ENCODE results near the gene QRICH2.

Gene QRICH2

GRCh38 chr17:76239538-76240274 is 68.4 kb downstream of the QRICH2 start:
- TF ChIP-seq CTCF (IDR thresholded peaks at IDR 0.05) = no peak

GRCh38 chr17:76238847-76239537 is 69.1 kb downstream of the QRICH2 start:
- TF ChIP-seq CTCF (IDR thresholded peaks at IDR 0.05) = no peak

GRCh38 chr17:76237859-76238313 is 70.2 kb downstream of the QRICH2 start:
- no peak for TF ChIP-seq CTCF (IDR thresholded peaks at IDR 0.05)

- TF ChIP-seq CTCF (IDR thresholded peaks at IDR 0.05) = no peak
These were observed 71.5 kb downstream of the QRICH2 start for GRCh38 chr17:76236603-76237002.

- no peak for TF ChIP-seq CTCF (IDR thresholded peaks at IDR 0.05)
These were observed 72.2 kb downstream of the QRICH2 start for GRCh38 chr17:76235883-76236282.

GRCh38 chr17:76234354-76234679 is 73.8 kb downstream of the QRICH2 start:
- TF ChIP-seq CTCF (IDR thresholded peaks at IDR 0.05) = no peak

- TF ChIP-seq CTCF (IDR thresholded peaks at IDR 0.05) = no peak
These were observed 74.3 kb downstream of the QRICH2 start for GRCh38 chr17:76233588-76234353.

Measured in LNCAP (cell line).